H1 (cell line): ENCODE data around the gene EXOC1L. TPM values are rescaled to one million over a fixed set of nuclear protein-coding genes. Genes with fewer than 3 reads are reported as not detected.

Experiments
- CTCF ChIA-PET: fragments of 300-600 bp; sonication (Branson Sonifier 250); formaldehyde crosslinking; loops from one replicate; lab custom pipeline; 2021; ENCODE audit not compliant: partially characterized antibody; lab: Charles Lee
- POLR2A ChIA-PET: fragments of 300-600 bp; sonication (Branson Sonifier 250); formaldehyde crosslinking; loops from one replicate; lab custom pipeline; 2021; ENCODE audit warnings: inconsistent platforms; ENCODE audit not compliant: partially characterized antibody; lab: Charles Lee
- DNase-seq, 2 experiments: peaks; one replicate each; pipeline versions ENCODE4 v3.0.0 to v3.0.0-alpha.2; 2010 to 2022; ENCODE audit warnings: low spot score in 2 of 2, low read depth in 1 of 2, mixed read lengths in 1 of 2
- FAIRE-seq: peaks from 2 replicates; lab custom pipeline; 2011; peaks lifted over from hg19 to GRCh38; lab: Jason Lieb, UNC
- H2AFZ ChIP-seq: 2 replicates; pipeline ENCODE4 v1.8.1; 2012; ENCODE audit warnings: low read length, inconsistent platforms
- H2AK5ac ChIP-seq: 2 replicates; pipeline ENCODE4 v1.6.1; 2013; ENCODE audit warnings: low read depth, low read length
- H2BK120ac ChIP-seq: replicated peaks from 2 replicates; pipeline ENCODE3; 2013; ENCODE audit warnings: low read depth, low read length, inconsistent platforms
- H2BK12ac ChIP-seq: 2 replicates; pipeline ENCODE4 v1.6.1; 2013; ENCODE audit warnings: low read depth, low read length
- H2BK15ac ChIP-seq: 2 replicates; pipeline ENCODE4 v1.6.1; 2013; ENCODE audit warnings: low read length
- H2BK20ac ChIP-seq: 2 replicates; pipeline ENCODE4 v1.6.1; 2013; ENCODE audit warnings: low read length
- H2BK5ac ChIP-seq: 2 replicates; pipeline ENCODE4 v1.6.1; 2013; ENCODE audit warnings: low read depth, low read length
- H3K14ac ChIP-seq: 2 replicates; pipeline ENCODE4 v1.6.1; 2013; ENCODE audit warnings: inconsistent platforms; ENCODE audit not compliant: insufficient read length
- H3K18ac ChIP-seq: 2 replicates; pipeline ENCODE4 v1.6.1; 2013; ENCODE audit warnings: low read length; ENCODE audit errors: extremely low read depth
- H3K23ac ChIP-seq: 2 replicates; pipeline ENCODE4 v1.6.1; 2013; ENCODE audit warnings: inconsistent platforms; ENCODE audit not compliant: insufficient read length
- H3K23me2 ChIP-seq: 2 replicates; pipeline ENCODE4 v1.6.1; 2013; ENCODE audit warnings: low read depth, low read length
- H3K27ac ChIP-seq: 2 replicates; pipeline ENCODE4 v1.6.1; 2011; ENCODE audit warnings: low read depth, low read length, inconsistent platforms
- H3K27me3 ChIP-seq, 4 experiments: replicated peaks in 1 of 4; 1 replicate in 1 of 4; 2 replicates in 3 of 4; pipeline versions ENCODE4 v1.6.1 to v1.8.1; 2011 to 2013; ENCODE audit warnings: low read length in 3 of 4, mild to moderate bottlenecking in 3 of 4, inconsistent platforms in 2 of 4, mixed read lengths in 2 of 4, moderate library complexity in 1 of 4; ENCODE audit not compliant: control insufficient read depth in 3 of 4, insufficient read depth in 3 of 4; ENCODE audit errors: extremely low read depth in 1 of 4
- H3K36me3 ChIP-seq, 4 experiments: 2 replicates each; pipeline versions ENCODE4 v1.6.1 to v1.8.1; 2011 to 2013; ENCODE audit warnings: mild to moderate bottlenecking in 4 of 4, low read length in 3 of 4, moderate library complexity in 2 of 4, control low read depth in 1 of 4, inconsistent platforms in 1 of 4; ENCODE audit not compliant: insufficient read depth in 4 of 4, control insufficient read depth in 2 of 4
- H3K4ac ChIP-seq: replicated peaks from 2 replicates; pipeline ENCODE3; 2013; ENCODE audit warnings: low read length, low read depth, mixed read lengths, inconsistent platforms; ENCODE audit not compliant: insufficient read length
- H3K4me1 ChIP-seq, 4 experiments: replicated peaks in 1 of 4; 1 replicate in 1 of 4; 2 replicates in 3 of 4; pipeline versions ENCODE4 v1.6.1 to v1.8.1; 2011 to 2013; ENCODE audit warnings: low read length in 3 of 4, inconsistent platforms in 2 of 4, mixed read lengths in 1 of 4; ENCODE audit not compliant: insufficient read depth in 4 of 4, control insufficient read depth in 3 of 4
- H3K4me2 ChIP-seq, 2 experiments: 2 replicates each; pipeline versions ENCODE4 v1.6.1 to v1.8.1; 2011 to 2013; ENCODE audit warnings: low read depth in 2 of 2, low read length in 2 of 2, control low read depth in 1 of 2, inconsistent platforms in 1 of 2, mild to moderate bottlenecking in 1 of 2; ENCODE audit not compliant: insufficient read depth in 1 of 2
- H3K4me3 ChIP-seq, 4 experiments: fragments of 200-600, 300-600 bp in 1 of 4; sonication (generic), shearing (Covaris generic), sonication (Bioruptor Twin) in 1 of 4; 2 replicates each; pipeline versions ENCODE4 v1.5.1 to v1.8.1; 2011 to 2016; ENCODE audit warnings: low read length in 4 of 4, low read depth in 3 of 4, control low read depth in 2 of 4, inconsistent platforms in 2 of 4, mild to moderate bottlenecking in 2 of 4, mixed read lengths in 1 of 4, moderate library complexity in 1 of 4; ENCODE audit not compliant: insufficient read depth in 2 of 4; ENCODE audit errors: extremely low read depth in 1 of 4
- H3K56ac ChIP-seq: replicated peaks from 2 replicates; pipeline ENCODE3; 2013; ENCODE audit warnings: low read depth, mild to moderate bottlenecking, mixed read lengths, low read length, inconsistent platforms; ENCODE audit not compliant: insufficient read length
- H3K79me1 ChIP-seq: 2 replicates; pipeline ENCODE4 v1.6.1; 2013; ENCODE audit warnings: low read depth, low read length, control low read depth
- H3K79me2 ChIP-seq, 2 experiments: 2 replicates each; pipeline versions ENCODE4 v1.6.1 to v1.8.1; 2012 to 2013; ENCODE audit warnings: low read length in 2 of 2, mild to moderate bottlenecking in 2 of 2, inconsistent platforms in 1 of 2; ENCODE audit not compliant: insufficient read depth in 2 of 2, control insufficient read depth in 1 of 2
- H3K9ac ChIP-seq, 4 experiments: replicated peaks in 1 of 4; 1 replicate in 1 of 4; 2 replicates in 3 of 4; pipeline versions ENCODE4 v1.6.1 to v1.8.1; 2011 to 2013; ENCODE audit warnings: low read depth in 3 of 4, low read length in 3 of 4, control low read depth in 2 of 4, mild to moderate bottlenecking in 2 of 4, moderate library complexity in 2 of 4, inconsistent platforms in 1 of 4; ENCODE audit errors: extremely low read depth in 1 of 4
- H3K9me3 ChIP-seq, 2 experiments: 2 replicates each; pipeline versions ENCODE4 v1.6.1 to v1.8.1; 2012 to 2013; ENCODE audit warnings: mild to moderate bottlenecking in 2 of 2, moderate library complexity in 2 of 2, control low read depth in 1 of 2, inconsistent platforms in 1 of 2, low read depth in 1 of 2, low read length in 1 of 2, mixed read lengths in 1 of 2; ENCODE audit not compliant: insufficient read depth in 2 of 2
- H4K20me1 ChIP-seq, 2 experiments: replicated peaks in 1 of 2; 2 replicates each; pipeline versions ENCODE3 to v1.8.1; 2011 to 2013; ENCODE audit warnings: inconsistent platforms in 2 of 2, low read length in 2 of 2, mild to moderate bottlenecking in 1 of 2; ENCODE audit not compliant: insufficient read depth in 2 of 2, control insufficient read depth in 1 of 2
- H4K5ac ChIP-seq: 2 replicates; pipeline ENCODE4 v1.6.1; 2013; ENCODE audit warnings: low read length, low read depth, mixed read lengths, inconsistent platforms; ENCODE audit not compliant: insufficient read length
- H4K8ac ChIP-seq: 2 replicates; pipeline ENCODE4 v1.8.0; 2013; ENCODE audit warnings: mild to moderate bottlenecking, moderate library complexity, low read length, inconsistent platforms; ENCODE audit not compliant: insufficient read depth; ENCODE audit errors: extremely low read depth
- H4K91ac ChIP-seq: replicated peaks from 2 replicates; pipeline ENCODE3; 2013; ENCODE audit warnings: low read length, mixed read lengths, inconsistent platforms; ENCODE audit not compliant: insufficient read length
- CBX8 ChIP-seq: fragments of 300-800, 300-1000 bp; sonication (generic); IDR thresholded peaks from 2 replicates; pipeline ENCODE4 v1.7.1; 2016; ENCODE audit warnings: low read depth, low read length, borderline replicate concordance
- FOSL1 ChIP-seq: IDR thresholded peaks from 2 replicates; pipeline ENCODE4 v1.6.1; 2011; ENCODE audit warnings: mild to moderate bottlenecking, low read depth, low read length, moderate library complexity; ENCODE audit not compliant: insufficient read depth
- HDAC2 ChIP-seq, 2 experiments: fragments of 300-600 bp in 1 of 2; sonication (generic) in 1 of 2; IDR thresholded peaks; 2 replicates each; pipeline ENCODE4 v1.6.1; 2011 to 2012; ENCODE audit warnings: low read depth in 2 of 2, low read length in 2 of 2, mild to moderate bottlenecking in 2 of 2, moderate library complexity in 2 of 2, borderline replicate concordance in 1 of 2, inconsistent platforms in 1 of 2
- POU5F1 ChIP-seq: IDR thresholded peaks from 2 replicates; pipeline ENCODE4 v1.6.1; 2011; ENCODE audit warnings: low read depth, mild to moderate bottlenecking, low read length, moderate library complexity
- RAD21 ChIP-seq, 2 experiments: IDR thresholded peaks in 1 of 2; conservative IDR thresholded peaks in 1 of 2; 2 replicates each; pipeline ENCODE4 v1.6.1; 2011; ENCODE audit warnings: low read depth in 2 of 2, low read length in 2 of 2, improper control_type of control experiment in 1 of 2, inconsistent platforms in 1 of 2, mild to moderate bottlenecking in 1 of 2, moderate library complexity in 1 of 2
- RXRA ChIP-seq: IDR thresholded peaks from 2 replicates; pipeline ENCODE4 v1.6.1; 2011; ENCODE audit warnings: low read depth, mild to moderate bottlenecking, low read length, moderate library complexity; ENCODE audit not compliant: insufficient read depth
- SP4 ChIP-seq: IDR thresholded peaks from 2 replicates; pipeline ENCODE4 v1.6.1; 2012; ENCODE audit warnings: low read length, inconsistent platforms
- TCF12 ChIP-seq: IDR thresholded peaks from 2 replicates; pipeline ENCODE4 v1.6.1; 2011; ENCODE audit warnings: low read depth, mild to moderate bottlenecking, low read length
- WGBS, 2 experiments: shearing (Covaris generic) in 1 of 2; methylation state at CpG; one replicate each; pipeline versions ENCODE4 v1.1.6 to v1.1.7; 2013 to 2015; ENCODE audit warnings: low lambda C conversion rate in 2 of 2, mixed read lengths in 2 of 2, inconsistent platforms in 1 of 2, low coverage in 1 of 2, missing lambda C conversion rate in 1 of 2; ENCODE audit not compliant: insufficient replicate concordance in 2 of 2, insufficient coverage in 1 of 2, insufficient read length in 1 of 2; ENCODE audit errors: extremely low coverage in 1 of 2, missing lambda C conversion rate in 1 of 2; 5-methylcytosine and 5-hydroxymethylcytosine counted together
- polyA plus RNA-seq, 7 experiments: library from polyadenylated mRNA; depleted of rRNA in 3 of 7; stranded (reverse) in 5 of 7; unstranded in 2 of 7; fragments of >200 nt in 5 of 7; fragments of 200-250 nt in 2 of 7; gene quantifications; 1 replicate in 5 of 7; 2 replicates in 1 of 7; 4 replicates in 1 of 7; pipeline versions ENCODE4 v1.2.1 to v1.2.3, GENCODE V29; 2011 to 2013; ENCODE audit warnings: missing spikeins in 2 of 7, mixed read lengths in 2 of 7
- total RNA-seq: library from RNA; stranded (reverse); fragmentation: NEBNext Ultra II Directional; extraction: Animal tissue kit (Norgen Biotek cat#: 25700); gene quantifications from 2 replicates; pipeline ENCODE4 v1.2.1, GENCODE V29; 2021

Gene EXOC1L
- total and polyA plus RNA-seq, 2 of the 8 experiments (the other 6 are each of a cell fraction or from before 2014, with no cell fraction given): 0.08 TPM; not detected in 1

- Histone ChIP-seq H3K4me1 (no peaks in the 10 kb centered on the region), H3K18ac (no peak overlapping the region), H2AFZ (no peak overlapping the region), H3K4ac (no peak overlapping the region), H3K4me3 (no peak overlapping the region), H3K27me3 (no peaks in the 10 kb centered on the region), H3K56ac (no peak overlapping the region), H4K91ac (no peak overlapping the region), H3K36me3 (peaks cover 0 to 14% (median 0%) of the 10 kb centered on the region in 4 experiments; a peak in 4 of 8 replicates), H3K14ac (no peak overlapping the region), H4K8ac (no peak overlapping the region), H4K20me1 (no peaks in the 10 kb centered on the region), H3K79me1 (no peaks in the 10 kb centered on the region), H3K23ac (no peak overlapping the region), H2BK12ac (no peak overlapping the region), H3K9me3 (no peaks in the 10 kb centered on the region), H3K27ac (no peak overlapping the region), H3K23me2 (no peaks in the 10 kb centered on the region), H3K79me2 (no peaks in the 10 kb centered on the region), H4K5ac (no peak overlapping the region), H3K9ac (no peak overlapping the region), H2BK15ac (no peak overlapping the region), H2BK5ac (no peak overlapping the region), H2AK5ac (no peak overlapping the region), H2BK120ac (no peak overlapping the region), H3K4me2 (no peak overlapping the region), H2BK20ac (no peak overlapping the region)
- 83% methylated on average over 2 of the region's 2 CpGs; no CpG with 5 or more reads in 1 of the 2 experiments for WGBS, 2 experiments
- FAIRE-seq (no peak), DNase-seq (no peak)
- CTCF ChIA-PET: no interaction called here
- POLR2A ChIA-PET: no interaction called here
- TF ChIP-seq TCF12 (no peak), FOSL1 (no peak), RXRA (no peak), HDAC2 (IDR thresholded peaks at IDR 0.05; ENCODE audit: borderline replicate concordance in 1 of 2, low read depth in 2 of 2, low read length in 2 of 2) (no peak), SP4 (no peak), RAD21 (IDR thresholded peaks at IDR 0.05 in 1 of 2, conservative IDR thresholded peaks at IDR 0.05 in 1 of 2; ENCODE audit: low read depth in 2 of 2, low read length in 2 of 2) (no peak), POU5F1 (no peak), CBX8 (no peak)
These were observed 64.7 kb downstream of the EXOC1L start for GRCh38 chr4:55884093-55884850.
